Head of caudate nucleus (tissue), 42 donors: ENCODE measurements around the gene ZNF652.
"Not testable (repeated sequence)": the region's sequence is repeated elsewhere in the genome, so short reads cannot be mapped to it uniquely, and the experiment has no call there.

Experiments
- DNase-seq, 42 donors: peaks; one replicate each; pipeline versions ENCODE4 v3.0.0 to v3.0.0-alpha.2; 2020 to 2021; ENCODE audit warnings: mixed read lengths in 7 of 42
- intact Hi-C: fragments of 100-400 bp; cut with DNase I; formaldehyde crosslinking; loops from one replicate; pipeline ENCODE4 v1.15.0; 2022

The ZNF652 gene

DNA sequence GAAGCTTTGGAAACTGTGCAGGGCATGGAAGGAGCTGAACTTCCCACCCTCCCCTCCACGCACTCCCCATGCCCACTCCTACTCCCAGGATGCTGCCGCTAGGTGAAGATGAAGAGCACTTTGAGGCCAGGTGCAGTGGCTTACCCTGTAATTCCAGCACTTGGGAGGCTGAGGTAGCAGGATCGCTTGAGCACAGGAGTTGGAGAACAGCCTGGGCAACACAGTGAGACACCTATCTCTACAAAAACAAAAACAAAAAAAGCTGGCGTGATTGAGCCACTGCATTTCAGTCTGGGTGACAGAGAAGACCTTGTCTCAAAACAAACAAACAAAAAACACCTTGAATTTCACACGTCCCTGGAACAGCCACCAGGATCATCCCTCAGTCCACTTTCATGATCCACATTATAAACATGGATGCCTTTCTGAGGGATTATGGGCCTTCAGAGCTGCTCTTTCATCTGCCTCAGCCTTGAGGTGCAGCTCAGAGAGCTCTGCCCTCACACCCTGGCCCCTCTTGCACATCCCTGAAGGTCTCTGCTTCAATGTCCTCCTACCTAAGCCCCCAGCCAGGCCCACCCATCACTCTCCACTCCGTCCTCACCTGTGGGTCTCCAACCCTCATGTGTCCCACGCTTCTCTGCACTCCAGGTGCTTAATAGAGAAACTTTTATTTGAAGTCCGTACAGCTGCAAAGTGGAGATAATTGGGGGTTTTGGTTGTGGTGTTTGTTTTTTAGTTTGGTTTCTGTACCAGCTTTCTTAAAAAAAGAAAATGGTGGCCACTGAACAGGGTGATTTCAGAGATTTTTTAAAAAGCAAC, 26.9 kb upstream of the ZNF652 start:
- intact Hi-C loops = no loop called here
- no peak for DNase-seq

DNA sequence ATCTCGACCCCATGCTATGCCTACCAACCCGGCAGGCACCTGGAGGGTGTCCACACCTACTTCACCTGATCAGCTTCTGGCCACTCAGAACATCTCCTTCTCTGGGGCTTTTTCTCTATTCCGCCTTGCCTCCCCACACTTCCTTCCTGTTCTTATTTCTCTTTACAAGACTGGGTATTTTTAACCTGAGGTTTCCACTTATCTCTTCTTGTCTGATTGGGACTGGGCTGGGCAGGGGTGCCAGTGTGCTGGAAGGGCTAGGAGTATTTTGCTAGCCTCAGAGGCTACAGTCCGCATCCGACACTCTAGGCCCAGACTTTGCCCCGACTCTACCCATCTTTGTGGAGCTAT, 26.2 kb upstream of the ZNF652 start:
- peak in 1 of 42 donors; percentile 15 for DNase-seq
- intact Hi-C loops = no loop called here

DNA sequence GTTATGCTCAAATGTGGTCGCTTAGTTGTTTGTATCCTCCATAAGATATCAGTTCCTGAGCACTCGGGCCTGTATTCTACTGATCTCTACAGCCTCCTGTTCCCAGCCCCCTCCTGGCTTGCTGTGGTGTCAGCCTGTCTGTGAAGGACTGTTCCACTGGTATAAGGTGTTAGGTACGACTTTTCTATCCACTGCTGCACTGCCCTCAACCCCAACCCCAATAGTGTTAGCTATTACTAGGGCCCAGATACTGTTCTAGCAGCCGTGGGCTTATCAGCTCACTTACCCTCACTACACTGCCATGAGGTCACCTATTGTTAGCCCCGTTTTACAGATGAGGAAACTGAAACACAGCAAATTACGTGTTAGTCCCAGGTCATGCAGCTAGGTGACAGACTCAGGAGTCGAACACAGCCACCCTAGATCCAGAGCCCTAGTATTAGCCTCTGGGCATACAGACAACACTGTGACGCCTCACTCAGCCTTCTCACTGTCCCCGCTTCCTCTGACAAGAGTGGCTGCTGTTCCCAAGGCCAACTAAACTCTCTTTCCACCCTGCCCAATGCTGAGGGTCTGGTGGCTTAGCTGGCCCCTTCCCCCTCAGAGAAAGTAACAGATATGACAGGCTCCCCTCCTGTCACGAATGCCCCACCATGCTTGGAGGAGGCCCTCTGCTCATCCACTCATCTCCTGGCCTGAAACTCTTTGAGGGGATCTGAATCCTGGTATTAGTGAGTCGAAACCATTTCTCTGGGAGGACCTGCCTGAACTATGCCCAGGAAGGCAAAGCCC, 25.6 kb upstream of the ZNF652 start:
- intact Hi-C loops = no loop called here
- DNase-seq = no peak

DNA sequence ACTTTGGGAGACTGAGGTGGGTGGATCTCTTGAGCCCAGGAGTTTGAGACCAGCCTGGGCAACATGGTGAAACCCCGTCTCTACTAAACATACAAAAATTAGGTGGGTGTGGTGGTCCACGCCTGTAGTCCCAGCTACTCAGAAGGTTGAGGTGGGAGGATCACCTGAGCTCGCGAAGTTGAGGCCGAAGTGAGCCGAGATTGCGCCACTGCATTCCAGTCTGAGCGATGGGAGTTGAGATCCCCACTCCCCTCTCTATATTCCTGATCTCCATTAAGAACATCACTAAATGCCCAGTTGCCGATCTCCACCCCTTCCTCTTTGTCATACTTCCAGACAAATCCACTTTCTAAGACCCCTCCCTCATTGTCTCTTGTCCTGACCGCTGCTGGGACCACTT, 24.3 kb upstream of the ZNF652 start:
- intact Hi-C loops = no loop called here
- DNase-seq = no peak

DNA sequence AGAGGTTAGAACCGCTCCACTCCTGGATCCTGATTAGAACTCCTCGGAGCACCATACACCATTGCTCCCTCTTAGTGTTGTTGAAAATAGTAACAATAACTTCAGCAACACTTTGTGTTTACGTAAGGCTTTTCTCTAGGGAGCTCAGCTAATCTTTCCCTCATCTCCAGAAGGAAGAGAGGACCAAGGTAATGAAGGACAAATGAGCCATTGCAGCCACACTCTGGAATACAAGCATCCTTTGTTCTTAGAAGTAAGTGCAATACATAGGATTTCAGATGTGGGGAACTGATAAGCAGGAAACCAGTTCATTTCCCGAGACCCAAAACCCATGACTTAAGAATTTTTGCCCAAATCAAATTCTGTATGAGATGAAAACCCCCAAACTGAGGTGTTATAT, 22.9 kb upstream of the ZNF652 start:
- DNase-seq = no peak
- intact Hi-C loops = no loop called here

DNA sequence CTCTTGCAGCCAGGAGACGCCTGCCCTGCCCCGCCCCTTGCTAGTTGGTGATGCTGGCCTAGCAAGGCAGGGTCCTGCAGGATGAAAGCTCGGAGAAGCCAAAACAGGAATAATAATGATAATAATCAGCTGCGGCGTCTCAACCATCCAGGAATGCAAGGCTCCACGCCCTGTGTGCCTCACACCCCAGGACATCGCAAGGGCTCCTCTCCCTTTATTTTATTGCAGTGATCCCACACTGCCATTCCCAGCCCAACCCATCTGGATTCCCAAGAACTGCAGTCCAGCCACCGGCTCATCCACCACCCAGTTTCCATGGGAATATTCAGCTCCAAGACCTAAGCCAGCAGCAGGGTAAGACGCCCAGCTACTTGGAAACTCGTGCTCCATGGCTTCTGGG, 21.0 kb upstream of the ZNF652 start:
- intact Hi-C loops = no loop called here
- DNase-seq = no peak

DNA sequence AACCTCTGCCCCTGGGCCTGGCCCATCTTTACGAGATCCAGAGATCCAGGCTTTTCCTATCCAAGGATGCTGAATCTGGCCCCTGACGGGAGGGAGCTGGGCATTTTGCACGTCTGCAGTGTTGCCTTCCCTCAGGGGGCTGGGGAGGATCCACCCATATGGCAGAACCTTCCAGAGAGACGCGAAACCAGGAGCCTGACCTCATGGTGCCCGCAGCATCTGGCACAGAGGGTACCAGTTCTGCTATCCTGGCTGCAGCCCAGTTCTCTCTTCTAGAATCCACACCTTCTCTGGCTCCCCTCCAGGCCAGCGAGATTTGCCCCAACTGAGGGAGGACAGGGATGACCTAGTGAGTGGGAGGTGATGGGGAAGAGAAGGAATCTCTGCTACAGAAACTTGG, 20.5 kb upstream of the ZNF652 start:
- no peak for DNase-seq
- intact Hi-C loops = no loop called here

DNA sequence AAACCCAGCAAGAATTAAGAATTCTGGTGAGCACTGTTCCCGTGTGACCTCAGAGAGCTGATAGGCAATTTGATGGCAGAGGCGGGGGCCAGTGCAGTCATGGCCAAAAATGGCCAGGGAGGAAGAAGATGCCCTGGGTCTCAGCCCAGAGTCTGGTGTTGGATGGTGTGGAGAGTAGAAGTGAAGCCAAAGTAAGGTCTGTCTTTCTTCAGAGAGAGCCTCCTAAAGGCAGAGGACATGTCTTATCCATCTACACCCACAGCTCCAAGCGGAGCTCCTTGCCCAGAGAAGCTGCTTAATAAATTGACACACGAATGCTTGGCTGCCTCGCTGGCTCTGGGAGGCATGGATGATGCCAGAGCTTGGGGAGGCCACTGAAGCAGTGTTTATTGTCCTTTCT, 19.7 kb upstream of the ZNF652 start:
- intact Hi-C loops = no loop called here
- no peak for DNase-seq

DNA sequence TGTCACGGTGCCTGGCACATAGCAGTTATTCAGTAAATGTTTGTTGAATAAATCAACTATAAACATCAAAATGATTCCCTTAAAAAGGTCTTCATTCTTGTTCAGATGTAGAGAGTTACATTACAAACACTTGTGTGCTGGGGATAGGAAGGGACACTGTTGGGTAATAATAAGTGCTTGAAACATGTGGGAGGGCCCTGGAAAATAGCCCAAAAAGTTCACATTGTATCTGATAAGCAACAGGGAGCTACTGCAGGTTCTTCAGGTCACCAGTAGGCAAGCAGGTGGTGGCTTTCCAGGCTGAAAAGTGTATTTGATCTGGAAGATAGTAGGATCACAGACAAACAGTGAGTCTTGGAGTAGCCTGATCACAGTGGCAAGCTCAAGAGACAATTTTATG, 19.0 kb upstream of the ZNF652 start:
- DNase-seq = no peak
- intact Hi-C loops = no loop called here

DNA sequence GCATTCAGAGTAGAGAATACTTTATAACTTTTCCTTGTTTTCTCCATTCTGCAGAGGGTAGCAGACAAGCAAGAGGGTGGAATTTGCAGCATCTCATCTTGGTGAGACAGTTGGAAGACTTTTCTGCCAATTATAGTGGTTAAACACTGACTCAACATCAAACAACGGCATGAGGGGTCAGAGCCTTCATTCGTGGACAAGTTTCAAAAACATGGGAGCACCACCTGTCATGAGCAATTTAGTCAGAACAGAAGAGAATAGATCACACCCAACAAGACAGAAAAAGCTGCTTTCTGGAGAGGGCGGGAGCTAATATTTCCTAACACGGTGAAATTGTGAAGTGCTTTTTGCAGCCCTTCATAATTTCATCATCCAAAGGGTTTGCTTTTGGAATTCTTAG, 17.9 kb upstream of the ZNF652 start:
- intact Hi-C loops = no loop called here

DNA sequence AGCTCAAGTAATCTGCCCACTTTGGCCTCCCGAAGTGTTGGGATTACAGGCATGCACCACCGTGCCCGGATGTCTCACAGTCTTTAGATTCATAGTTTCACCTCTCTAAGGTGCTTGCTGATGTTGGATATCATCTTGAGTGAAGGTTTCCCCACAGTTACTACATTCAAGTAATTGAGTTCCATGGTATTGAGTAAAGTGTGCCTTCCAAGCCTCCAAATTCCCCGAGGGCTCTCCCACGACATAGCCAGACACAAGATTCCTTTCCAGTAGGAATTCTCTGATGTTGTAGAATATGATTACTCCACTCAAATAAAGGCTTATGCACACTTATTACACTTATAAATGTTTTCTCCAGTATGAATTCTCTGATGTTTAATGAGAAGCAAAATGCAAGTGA, 16.3 kb upstream of the ZNF652 start:
- intact Hi-C loops = no loop called here
- DNase-seq = no peak

More for the DNA sequence above, 17.9 kb upstream of the ZNF652 start:
- no peak for DNase-seq

DNA sequence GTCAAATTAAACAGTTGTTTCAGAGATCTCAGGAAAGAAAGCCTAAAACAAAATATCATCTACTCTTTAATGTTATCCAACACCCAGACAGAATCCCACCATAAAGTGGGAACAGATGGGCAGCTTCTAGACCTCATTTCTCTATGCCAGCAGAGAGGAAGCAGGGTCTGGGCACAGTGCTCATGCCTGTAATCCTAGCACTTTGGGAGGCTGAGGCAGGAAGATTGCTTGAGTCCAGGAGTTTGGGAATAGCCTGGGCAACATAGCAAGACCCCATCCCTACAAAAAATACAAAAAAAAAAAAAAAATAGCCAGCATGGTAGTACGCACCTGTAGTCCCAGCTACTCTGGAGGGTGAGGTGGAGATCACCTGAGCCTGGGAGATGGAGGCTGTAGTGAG, 13.5 kb upstream of the ZNF652 start:
- intact Hi-C loops = no loop called here
- no peak for DNase-seq

DNA sequence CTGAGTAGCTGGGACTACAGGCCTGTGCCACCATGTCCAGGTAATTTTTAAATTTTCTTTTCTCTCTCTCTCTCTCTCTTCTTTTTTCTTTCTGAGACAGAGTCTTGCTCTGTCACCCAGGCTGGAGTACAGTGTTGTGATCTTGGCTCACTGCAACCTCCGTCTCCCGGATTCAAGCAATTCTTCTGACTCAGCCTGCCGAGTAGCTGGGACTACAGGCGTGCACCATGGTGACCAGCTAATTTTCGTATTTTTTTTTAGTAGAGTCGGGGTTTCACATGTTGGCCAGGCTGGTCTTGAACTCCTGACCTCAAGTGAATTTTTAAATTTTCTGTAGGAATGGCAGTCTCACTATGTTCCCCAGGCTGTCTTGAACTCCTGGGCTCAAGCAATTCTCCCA, 11.1 kb upstream of the ZNF652 start:
- intact Hi-C loops = no loop called here
- DNase-seq = no peak

DNA sequence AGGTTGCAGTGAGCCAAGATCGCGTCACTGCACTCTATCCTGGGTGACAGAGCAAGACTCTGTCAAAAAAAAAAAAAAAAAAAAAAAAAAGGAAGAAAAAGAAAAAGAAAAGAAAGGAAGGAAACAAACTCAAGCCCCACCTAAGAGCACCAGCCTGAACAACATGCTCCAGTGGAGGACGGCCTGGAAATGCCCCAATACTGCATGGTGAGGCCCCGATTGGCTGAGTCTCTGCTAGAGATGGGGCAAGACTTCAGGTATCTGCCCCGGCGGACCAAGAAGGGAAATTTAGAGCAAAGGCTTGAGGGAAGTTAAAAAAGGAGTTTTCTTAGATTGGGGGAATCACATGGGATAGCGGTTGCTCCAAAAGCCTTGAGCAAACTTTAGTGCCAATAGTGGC, 10.4 kb upstream of the ZNF652 start:
- peak in 1 of 42 donors; percentile 25 for DNase-seq
- intact Hi-C loops = no loop called here

DNA sequence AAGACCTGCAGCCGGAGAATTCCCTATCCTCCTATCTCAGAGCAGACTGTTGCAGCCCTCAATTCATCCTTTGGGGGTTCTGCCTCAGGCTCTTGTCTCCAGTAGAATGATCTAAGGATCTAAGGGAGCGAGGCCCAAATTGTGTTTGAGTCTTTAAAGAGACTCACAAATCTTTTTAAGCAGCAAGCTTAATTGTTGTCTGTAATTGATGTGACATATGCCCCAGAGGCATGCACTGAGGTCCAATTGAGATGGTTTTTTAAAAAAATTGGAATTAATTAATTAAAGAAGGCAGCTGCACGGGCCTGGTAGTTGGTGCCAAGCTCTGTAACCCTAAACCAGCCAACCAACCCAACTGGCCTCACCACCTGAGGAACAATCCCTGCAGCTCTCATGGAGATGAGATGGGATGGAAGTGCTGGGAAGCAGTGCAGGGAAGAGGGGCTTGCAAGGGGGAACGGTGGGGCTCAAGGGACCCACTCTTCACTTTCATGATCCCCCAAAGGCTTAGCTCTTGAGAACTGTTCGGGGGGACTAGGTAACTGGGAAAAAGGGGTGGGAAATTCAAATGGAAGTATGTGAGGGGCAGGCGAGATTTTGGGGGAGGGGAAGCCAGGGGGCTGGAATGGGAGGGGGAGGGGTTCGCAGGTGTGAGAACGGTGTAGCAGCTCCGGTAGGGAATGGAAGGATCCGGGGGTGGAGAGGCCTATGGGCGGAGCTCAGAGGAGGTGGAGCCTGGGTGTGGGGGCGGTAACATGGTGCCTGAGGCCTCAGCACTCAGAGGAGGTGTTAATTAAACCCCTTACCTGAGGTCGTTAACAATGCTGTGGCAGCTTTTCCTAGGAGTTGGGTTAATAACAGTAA, 9.2 kb upstream of the ZNF652 start:
- intact Hi-C loops = no loop called here
- no peak for DNase-seq

DNA sequence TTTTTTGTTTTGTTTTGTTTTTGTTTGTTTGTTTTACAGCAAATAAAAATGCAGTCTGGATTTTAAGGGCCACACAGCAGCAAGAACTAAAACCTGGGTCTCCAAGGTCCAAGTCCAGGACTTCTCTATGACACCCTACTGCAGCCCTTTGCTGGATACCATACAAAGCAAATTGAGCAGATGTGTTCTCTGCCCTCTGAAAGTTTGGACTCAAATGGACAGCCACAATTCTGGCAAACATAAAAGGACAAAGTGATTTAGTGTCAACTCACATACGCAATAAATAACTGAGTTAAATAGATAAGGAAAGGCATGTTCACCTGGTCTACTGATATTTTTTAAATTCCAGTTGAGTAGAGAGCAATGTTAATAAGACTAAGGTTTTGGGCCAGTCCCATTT, 7.7 kb upstream of the ZNF652 start:
- intact Hi-C loops = no loop called here
- no peak for DNase-seq

DNA sequence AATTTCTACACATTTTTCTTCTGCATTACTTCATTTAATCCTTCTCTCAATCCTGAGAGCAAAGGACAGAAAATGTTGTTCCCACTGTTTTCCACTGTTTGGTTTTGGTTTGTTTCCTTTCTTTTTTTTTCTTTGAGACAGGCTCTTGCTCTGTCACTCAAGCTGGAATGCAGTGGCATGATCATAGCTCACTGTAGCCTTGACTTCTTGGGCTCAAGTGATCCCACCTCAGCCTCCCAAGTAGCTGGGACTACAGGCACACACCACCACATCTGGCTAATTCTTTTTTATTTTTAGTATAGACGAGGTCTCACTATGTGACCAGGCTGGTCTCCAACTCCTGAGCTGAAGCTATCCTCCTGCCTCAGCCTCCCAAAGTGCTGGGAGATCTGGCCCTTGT, 7.0 kb upstream of the ZNF652 start:
- peak in 1 of 42 donors; percentile 1 for DNase-seq
- intact Hi-C loops = no loop called here

DNA sequence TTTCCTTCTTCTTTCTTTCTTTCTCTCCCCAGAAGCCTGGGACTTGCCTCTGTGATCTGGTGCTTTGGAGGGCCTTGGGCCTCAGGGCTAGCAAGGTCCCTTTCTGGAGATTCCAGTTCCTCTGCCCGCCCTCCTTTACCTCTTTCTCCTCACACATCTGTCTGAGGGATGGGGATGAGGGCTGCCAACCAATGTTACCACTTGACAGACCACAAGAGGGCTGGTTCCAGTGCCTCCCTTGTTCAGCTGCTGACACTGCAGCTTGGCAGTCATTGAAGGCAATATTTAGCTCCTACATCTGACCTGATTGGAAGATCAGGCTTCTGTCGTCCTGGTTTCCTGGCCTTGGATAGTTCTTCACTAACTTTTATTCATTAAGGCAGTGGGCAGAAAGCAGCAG, 3.6 kb upstream of the ZNF652 start:
- intact Hi-C loops = no loop called here
- DNase-seq = peak in 41 of 42 donors; percentile 27 to 85 (median 62)

DNA sequence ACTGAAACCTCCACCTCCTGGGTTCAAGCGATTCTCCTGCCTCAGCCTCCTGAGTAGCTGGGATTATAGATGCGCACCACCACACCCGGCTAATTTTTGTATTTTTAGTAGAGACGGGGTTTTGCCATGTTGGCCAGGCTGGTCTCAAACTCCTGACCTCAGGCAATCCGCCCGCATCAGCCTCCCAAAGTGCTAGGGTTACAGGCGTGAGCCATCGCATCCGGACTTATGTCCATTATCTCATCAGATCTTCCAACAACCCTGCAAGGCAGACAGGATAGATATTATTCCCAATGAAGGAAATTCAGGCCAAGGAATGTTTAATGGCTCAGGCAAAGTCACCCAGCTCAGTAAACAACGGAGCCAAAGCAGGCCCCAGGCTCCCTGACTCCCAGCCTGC, 3.1 kb upstream of the ZNF652 start:
- intact Hi-C loops, DNase-seq: not testable (repeated sequence)

DNA sequence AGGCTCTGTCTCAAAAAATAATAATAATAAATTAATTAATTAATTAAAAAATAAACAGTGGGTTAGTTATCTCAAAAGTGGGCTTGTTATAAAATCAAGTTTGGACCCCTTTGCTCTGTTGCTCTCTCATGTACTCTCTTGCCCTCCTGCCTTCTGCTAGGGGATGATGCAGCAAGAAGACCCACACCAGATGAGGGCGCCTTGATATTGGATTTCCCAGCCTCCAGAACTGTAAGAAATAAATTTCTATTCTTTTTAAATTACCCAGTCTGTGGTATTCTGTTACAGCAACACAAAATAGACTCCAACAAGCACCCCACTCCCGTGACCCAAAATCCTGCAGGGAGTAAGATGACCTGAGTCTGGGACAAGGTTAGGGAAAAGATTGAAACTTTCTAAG, 2.1 kb upstream of the ZNF652 start:
- DNase-seq = no peak
- intact Hi-C loops = loop anchor here (5.0 kb wide), 1 partner anchor 47 kb away; no protein-coding TSS in a partner anchor
